H1 (cell line): ENCODE data around the gene METRNL. TPM values are rescaled to one million over a fixed set of nuclear protein-coding genes. Genes with fewer than 3 reads are reported as not detected.

Experiments
- CTCF ChIA-PET: fragments of 300-600 bp; sonication (Branson Sonifier 250); formaldehyde crosslinking; loops from one replicate; lab custom pipeline; 2021; ENCODE audit not compliant: partially characterized antibody; lab: Charles Lee
- POLR2A ChIA-PET: fragments of 300-600 bp; sonication (Branson Sonifier 250); formaldehyde crosslinking; loops from one replicate; lab custom pipeline; 2021; ENCODE audit warnings: inconsistent platforms; ENCODE audit not compliant: partially characterized antibody; lab: Charles Lee
- DNase-seq, 2 experiments: peaks; one replicate each; pipeline versions ENCODE4 v3.0.0 to v3.0.0-alpha.2; 2010 to 2022; ENCODE audit warnings: low spot score in 2 of 2, low read depth in 1 of 2, mixed read lengths in 1 of 2
- FAIRE-seq: peaks from 2 replicates; lab custom pipeline; 2011; peaks lifted over from hg19 to GRCh38; lab: Jason Lieb, UNC
- H2AFZ ChIP-seq: 2 replicates; pipeline ENCODE4 v1.8.1; 2012; ENCODE audit warnings: low read length, inconsistent platforms
- H2AK5ac ChIP-seq: 2 replicates; pipeline ENCODE4 v1.6.1; 2013; ENCODE audit warnings: low read depth, low read length
- H2BK120ac ChIP-seq: replicated peaks from 2 replicates; pipeline ENCODE3; 2013; ENCODE audit warnings: low read depth, low read length, inconsistent platforms
- H2BK12ac ChIP-seq: 2 replicates; pipeline ENCODE4 v1.6.1; 2013; ENCODE audit warnings: low read depth, low read length
- H2BK15ac ChIP-seq: 2 replicates; pipeline ENCODE4 v1.6.1; 2013; ENCODE audit warnings: low read length
- H2BK20ac ChIP-seq: 2 replicates; pipeline ENCODE4 v1.6.1; 2013; ENCODE audit warnings: low read length
- H2BK5ac ChIP-seq: 2 replicates; pipeline ENCODE4 v1.6.1; 2013; ENCODE audit warnings: low read depth, low read length
- H3K14ac ChIP-seq: 2 replicates; pipeline ENCODE4 v1.6.1; 2013; ENCODE audit warnings: inconsistent platforms; ENCODE audit not compliant: insufficient read length
- H3K18ac ChIP-seq: 2 replicates; pipeline ENCODE4 v1.6.1; 2013; ENCODE audit warnings: low read length; ENCODE audit errors: extremely low read depth
- H3K23ac ChIP-seq: 2 replicates; pipeline ENCODE4 v1.6.1; 2013; ENCODE audit warnings: inconsistent platforms; ENCODE audit not compliant: insufficient read length
- H3K23me2 ChIP-seq: 2 replicates; pipeline ENCODE4 v1.6.1; 2013; ENCODE audit warnings: low read depth, low read length
- H3K27ac ChIP-seq: 2 replicates; pipeline ENCODE4 v1.6.1; 2011; ENCODE audit warnings: low read depth, low read length, inconsistent platforms
- H3K27me3 ChIP-seq, 4 experiments: replicated peaks in 1 of 4; 1 replicate in 1 of 4; 2 replicates in 3 of 4; pipeline versions ENCODE4 v1.6.1 to v1.8.1; 2011 to 2013; ENCODE audit warnings: low read length in 3 of 4, mild to moderate bottlenecking in 3 of 4, inconsistent platforms in 2 of 4, mixed read lengths in 2 of 4, moderate library complexity in 1 of 4; ENCODE audit not compliant: control insufficient read depth in 3 of 4, insufficient read depth in 3 of 4; ENCODE audit errors: extremely low read depth in 1 of 4
- H3K36me3 ChIP-seq, 4 experiments: 2 replicates each; pipeline versions ENCODE4 v1.6.1 to v1.8.1; 2011 to 2013; ENCODE audit warnings: mild to moderate bottlenecking in 4 of 4, low read length in 3 of 4, moderate library complexity in 2 of 4, control low read depth in 1 of 4, inconsistent platforms in 1 of 4; ENCODE audit not compliant: insufficient read depth in 4 of 4, control insufficient read depth in 2 of 4
- H3K4ac ChIP-seq: replicated peaks from 2 replicates; pipeline ENCODE3; 2013; ENCODE audit warnings: low read length, low read depth, mixed read lengths, inconsistent platforms; ENCODE audit not compliant: insufficient read length
- H3K4me1 ChIP-seq, 4 experiments: replicated peaks in 1 of 4; 1 replicate in 1 of 4; 2 replicates in 3 of 4; pipeline versions ENCODE4 v1.6.1 to v1.8.1; 2011 to 2013; ENCODE audit warnings: low read length in 3 of 4, inconsistent platforms in 2 of 4, mixed read lengths in 1 of 4; ENCODE audit not compliant: insufficient read depth in 4 of 4, control insufficient read depth in 3 of 4
- H3K4me2 ChIP-seq, 2 experiments: 2 replicates each; pipeline versions ENCODE4 v1.6.1 to v1.8.1; 2011 to 2013; ENCODE audit warnings: low read depth in 2 of 2, low read length in 2 of 2, control low read depth in 1 of 2, inconsistent platforms in 1 of 2, mild to moderate bottlenecking in 1 of 2; ENCODE audit not compliant: insufficient read depth in 1 of 2
- H3K4me3 ChIP-seq, 4 experiments: fragments of 200-600, 300-600 bp in 1 of 4; sonication (generic), shearing (Covaris generic), sonication (Bioruptor Twin) in 1 of 4; 2 replicates each; pipeline versions ENCODE4 v1.5.1 to v1.8.1; 2011 to 2016; ENCODE audit warnings: low read length in 4 of 4, low read depth in 3 of 4, control low read depth in 2 of 4, inconsistent platforms in 2 of 4, mild to moderate bottlenecking in 2 of 4, mixed read lengths in 1 of 4, moderate library complexity in 1 of 4; ENCODE audit not compliant: insufficient read depth in 2 of 4; ENCODE audit errors: extremely low read depth in 1 of 4
- H3K56ac ChIP-seq: replicated peaks from 2 replicates; pipeline ENCODE3; 2013; ENCODE audit warnings: low read depth, mild to moderate bottlenecking, mixed read lengths, low read length, inconsistent platforms; ENCODE audit not compliant: insufficient read length
- H3K79me1 ChIP-seq: 2 replicates; pipeline ENCODE4 v1.6.1; 2013; ENCODE audit warnings: low read depth, low read length, control low read depth
- H3K79me2 ChIP-seq, 2 experiments: 2 replicates each; pipeline versions ENCODE4 v1.6.1 to v1.8.1; 2012 to 2013; ENCODE audit warnings: low read length in 2 of 2, mild to moderate bottlenecking in 2 of 2, inconsistent platforms in 1 of 2; ENCODE audit not compliant: insufficient read depth in 2 of 2, control insufficient read depth in 1 of 2
- H3K9ac ChIP-seq, 4 experiments: replicated peaks in 1 of 4; 1 replicate in 1 of 4; 2 replicates in 3 of 4; pipeline versions ENCODE4 v1.6.1 to v1.8.1; 2011 to 2013; ENCODE audit warnings: low read depth in 3 of 4, low read length in 3 of 4, control low read depth in 2 of 4, mild to moderate bottlenecking in 2 of 4, moderate library complexity in 2 of 4, inconsistent platforms in 1 of 4; ENCODE audit errors: extremely low read depth in 1 of 4
- H3K9me3 ChIP-seq, 2 experiments: 2 replicates each; pipeline versions ENCODE4 v1.6.1 to v1.8.1; 2012 to 2013; ENCODE audit warnings: mild to moderate bottlenecking in 2 of 2, moderate library complexity in 2 of 2, control low read depth in 1 of 2, inconsistent platforms in 1 of 2, low read depth in 1 of 2, low read length in 1 of 2, mixed read lengths in 1 of 2; ENCODE audit not compliant: insufficient read depth in 2 of 2
- H4K20me1 ChIP-seq, 2 experiments: replicated peaks in 1 of 2; 2 replicates each; pipeline versions ENCODE3 to v1.8.1; 2011 to 2013; ENCODE audit warnings: inconsistent platforms in 2 of 2, low read length in 2 of 2, mild to moderate bottlenecking in 1 of 2; ENCODE audit not compliant: insufficient read depth in 2 of 2, control insufficient read depth in 1 of 2
- H4K5ac ChIP-seq: 2 replicates; pipeline ENCODE4 v1.6.1; 2013; ENCODE audit warnings: low read length, low read depth, mixed read lengths, inconsistent platforms; ENCODE audit not compliant: insufficient read length
- H4K8ac ChIP-seq: 2 replicates; pipeline ENCODE4 v1.8.0; 2013; ENCODE audit warnings: mild to moderate bottlenecking, moderate library complexity, low read length, inconsistent platforms; ENCODE audit not compliant: insufficient read depth; ENCODE audit errors: extremely low read depth
- H4K91ac ChIP-seq: replicated peaks from 2 replicates; pipeline ENCODE3; 2013; ENCODE audit warnings: low read length, mixed read lengths, inconsistent platforms; ENCODE audit not compliant: insufficient read length
- BACH1 ChIP-seq: IDR thresholded peaks from 2 replicates; pipeline ENCODE4 v1.6.1; 2012; ENCODE audit warnings: low read length, improper control_type of control experiment
- CTBP2 ChIP-seq: IDR thresholded peaks from 2 replicates; pipeline ENCODE4 v1.7.0; 2011; ENCODE audit warnings: borderline replicate concordance, mild to moderate bottlenecking, moderate library complexity, mixed read lengths, low read length; ENCODE audit not compliant: insufficient read depth, insufficient read length
- EP300 ChIP-seq, 2 experiments: IDR thresholded peaks; 1 replicate in 1 of 2; 2 replicates in 1 of 2; pipeline ENCODE4 v1.6.1; 2011 to 2012; ENCODE audit warnings: low read depth in 2 of 2, low read length in 2 of 2, mild to moderate bottlenecking in 2 of 2, borderline replicate concordance in 1 of 2, inconsistent platforms in 1 of 2, moderate library complexity in 1 of 2
- GTF2F1 ChIP-seq: IDR thresholded peaks from 2 replicates; pipeline ENCODE4 v1.6.1; 2012; ENCODE audit warnings: low read depth, low read length, improper control_type of control experiment, borderline replicate concordance
- KDM4A ChIP-seq: IDR thresholded peaks from one replicate; pipeline ENCODE4 v1.7.1; 2012; ENCODE audit warnings: low read depth, mild to moderate bottlenecking, moderate library complexity, low read length, inconsistent platforms; ENCODE audit not compliant: severe bottlenecking
- POLR2AphosphoS5 ChIP-seq: IDR thresholded peaks from 2 replicates; pipeline ENCODE4 v1.6.1; 2011; ENCODE audit warnings: low read depth, low read length
- RXRA ChIP-seq: IDR thresholded peaks from 2 replicates; pipeline ENCODE4 v1.6.1; 2011; ENCODE audit warnings: low read depth, mild to moderate bottlenecking, low read length, moderate library complexity; ENCODE audit not compliant: insufficient read depth
- SRF ChIP-seq: IDR thresholded peaks from 2 replicates; pipeline ENCODE4 v1.6.1; 2011; ENCODE audit warnings: mild to moderate bottlenecking, low read depth, low read length, moderate library complexity
- TCF12 ChIP-seq: IDR thresholded peaks from 2 replicates; pipeline ENCODE4 v1.6.1; 2011; ENCODE audit warnings: low read depth, mild to moderate bottlenecking, low read length
- WGBS, 2 experiments: shearing (Covaris generic) in 1 of 2; methylation state at CpG; one replicate each; pipeline versions ENCODE4 v1.1.6 to v1.1.7; 2013 to 2015; ENCODE audit warnings: low lambda C conversion rate in 2 of 2, mixed read lengths in 2 of 2, inconsistent platforms in 1 of 2, low coverage in 1 of 2, missing lambda C conversion rate in 1 of 2; ENCODE audit not compliant: insufficient replicate concordance in 2 of 2, insufficient coverage in 1 of 2, insufficient read length in 1 of 2; ENCODE audit errors: extremely low coverage in 1 of 2, missing lambda C conversion rate in 1 of 2; 5-methylcytosine and 5-hydroxymethylcytosine counted together
- polyA plus RNA-seq, 7 experiments: library from polyadenylated mRNA; depleted of rRNA in 3 of 7; stranded (reverse) in 5 of 7; unstranded in 2 of 7; fragments of >200 nt in 5 of 7; fragments of 200-250 nt in 2 of 7; gene quantifications; 1 replicate in 5 of 7; 2 replicates in 1 of 7; 4 replicates in 1 of 7; pipeline versions ENCODE4 v1.2.1 to v1.2.3, GENCODE V29; 2011 to 2013; ENCODE audit warnings: missing spikeins in 2 of 7, mixed read lengths in 2 of 7
- total RNA-seq: library from RNA; stranded (reverse); fragmentation: NEBNext Ultra II Directional; extraction: Animal tissue kit (Norgen Biotek cat#: 25700); gene quantifications from 2 replicates; pipeline ENCODE4 v1.2.1, GENCODE V29; 2021
- TF ChIP-seq, protein P1 (sequence below): IDR thresholded peaks from 2 replicates; pipeline ENCODE4 v1.6.1; 2011; ENCODE audit warnings: low read length, improper control_type of control experiment

METRNL gene
- total and polyA plus RNA-seq, 2 of the 8 experiments (the other 6 are each of a cell fraction or from before 2014, with no cell fraction given) = 13.9 to 14.2 TPM

DNA sequence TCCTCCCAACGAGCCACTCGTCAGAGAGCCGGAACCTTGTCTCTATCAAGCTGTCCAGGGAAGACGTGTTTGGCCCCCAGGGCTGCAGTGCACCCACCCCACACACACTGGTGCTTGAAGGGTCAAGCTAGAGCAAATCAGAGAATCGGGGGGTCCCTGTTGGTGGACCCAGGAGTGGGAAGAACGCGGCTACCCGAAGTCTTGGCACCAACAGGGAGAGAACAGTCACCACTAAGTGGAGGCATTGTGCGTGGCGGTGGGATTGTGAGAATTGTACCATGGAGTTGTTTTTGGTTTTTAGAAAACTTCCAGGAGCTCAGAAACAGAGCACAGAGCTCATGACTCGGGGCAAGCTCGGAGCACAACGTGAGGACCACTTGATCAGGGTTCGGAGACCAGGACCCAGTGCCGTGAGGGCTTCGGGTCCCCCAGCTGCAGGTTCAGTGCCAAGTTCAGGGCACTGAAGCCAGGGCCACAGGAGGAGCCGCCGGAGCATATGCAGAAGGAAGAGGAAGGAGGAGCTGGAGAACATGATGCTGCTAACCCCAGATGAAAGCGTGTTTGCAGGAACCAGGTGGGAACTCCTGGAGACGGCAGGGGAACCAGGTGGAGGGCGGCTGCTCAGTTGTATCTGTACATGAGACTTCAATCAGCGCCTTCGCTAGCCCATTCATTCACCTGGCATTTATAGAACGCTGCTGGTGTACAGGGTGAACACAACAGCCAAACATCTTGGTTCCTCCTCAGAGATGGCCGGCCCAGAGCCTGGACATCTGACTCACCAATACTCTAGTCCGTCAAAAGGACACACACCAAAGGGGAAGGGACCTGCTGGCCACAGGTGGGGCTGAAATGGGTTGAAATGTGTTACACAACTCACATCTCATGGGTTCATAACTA is 42.8 kb downstream of the METRNL start:
- TF ChIP-seq, protein P1, sequence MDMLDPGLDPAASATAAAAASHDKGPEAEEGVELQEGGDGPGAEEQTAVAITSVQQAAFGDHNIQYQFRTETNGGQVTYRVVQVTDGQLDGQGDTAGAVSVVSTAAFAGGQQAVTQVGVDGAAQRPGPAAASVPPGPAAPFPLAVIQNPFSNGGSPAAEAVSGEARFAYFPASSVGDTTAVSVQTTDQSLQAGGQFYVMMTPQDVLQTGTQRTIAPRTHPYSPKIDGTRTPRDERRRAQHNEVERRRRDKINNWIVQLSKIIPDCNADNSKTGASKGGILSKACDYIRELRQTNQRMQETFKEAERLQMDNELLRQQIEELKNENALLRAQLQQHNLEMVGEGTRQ = no peak
- TF ChIP-seq KDM4A (no peak), BACH1 (no peak), CTBP2 (no peak), POLR2AphosphoS5 (no peak), TCF12 (no peak), EP300 (IDR thresholded peaks at IDR 0.05; ENCODE audit: borderline replicate concordance in 1 of 2, low read depth in 2 of 2, low read length in 2 of 2) (no peak), SRF (no peak), RXRA (no peak), GTF2F1 (no peak)
- Histone ChIP-seq H3K56ac (no peak overlapping the region), H2BK5ac (no peak overlapping the region), H2BK20ac (no peak overlapping the region), H3K4ac (no peak overlapping the region), H2AK5ac (no peak overlapping the region), H2AFZ (no peak overlapping the region), H4K5ac (no peak overlapping the region), H3K14ac (no peak overlapping the region), H3K9ac (no peak overlapping the region), H3K4me1 (no peaks in the 10 kb centered on the region; a peak in 1 of 7 replicates), H3K27ac (no peak overlapping the region), H3K9me3 (peaks cover 16 to 60% of the 10 kb centered on the region in 2 experiments; a peak in 3 of 4 replicates), H4K91ac (no peak overlapping the region), H3K18ac (no peak overlapping the region), H3K4me3 (no peak overlapping the region), H4K20me1 (no peaks in the 10 kb centered on the region), H3K23ac (no peak overlapping the region), H3K36me3 (no peaks in the 10 kb centered on the region), H3K23me2 (no peaks in the 10 kb centered on the region), H3K4me2 (no peak overlapping the region), H3K79me1 (no peaks in the 10 kb centered on the region), H3K79me2 (no peaks in the 10 kb centered on the region), H2BK120ac (no peak overlapping the region), H2BK12ac (no peak overlapping the region), H4K8ac (no peak overlapping the region), H2BK15ac (no peak overlapping the region), H3K27me3 (peaks cover 0 to 19% (median 10%) of the 10 kb centered on the region in 4 experiments; a peak in 5 of 7 replicates)
- ChIA-PET CTCF (interaction anchor here (0.6 to 0.8 kb wide), 2 partner anchors 11 to 29 kb away, joined by 3 read pairs; no protein-coding TSS in a partner anchor), POLR2A (interaction anchor here (1.0 kb wide), 1 partner anchor 39 kb away, joined by 4 read pairs; no protein-coding TSS in a partner anchor)
- DNase-seq (no peak), FAIRE-seq (no peak)
- 80% methylated on average over 26 of the region's 26 CpGs; no CpG with 5 or more reads in 1 of the 2 experiments for WGBS, 2 experiments
